Measurements from ENCODE around the gene MAP7D2.
"Not testable (repeated sequence)": the region's sequence is repeated elsewhere in the genome, so short reads cannot be mapped to it uniquely, and the experiment has no call there.

Gene MAP7D2

DNA sequence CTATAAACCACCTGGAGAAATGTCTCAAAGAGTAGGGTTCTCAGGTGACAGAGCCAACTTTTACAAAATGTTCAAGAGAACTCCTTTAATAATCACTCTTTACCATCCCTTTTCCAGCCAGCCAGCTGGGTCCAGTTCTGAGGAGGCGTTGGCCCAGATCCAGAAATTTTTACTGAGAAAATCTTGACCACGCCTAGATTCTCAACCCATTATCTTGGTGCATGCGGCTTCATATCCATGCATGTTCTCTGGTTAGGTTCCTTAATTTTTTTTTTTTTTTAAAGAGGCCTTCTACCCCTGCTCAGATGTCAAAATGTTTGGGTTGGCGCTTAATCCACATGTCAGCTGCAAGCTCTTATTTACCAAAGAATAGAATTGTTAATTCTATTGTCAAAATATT lies 12.0 kb upstream of the MAP7D2 start:
- Histone ChIP-seq H3K9me2 (replicated peaks; ENCODE audit: insufficient read depth, low read length) (no peaks in the 10 kb centered on the region), H3K9ac (ENCODE audit: low read length) (no peak overlapping the region), H3K27ac (ENCODE audit: low read length) (no peak overlapping the region), H3F3A (ENCODE audit: insufficient read depth, low read length) (no peaks in the 10 kb centered on the region), H3K4me3 (ENCODE audit: low read length) (no peak overlapping the region), H2AFZ (ENCODE audit: low read length) (no peak overlapping the region), H3K36me3 (replicated peaks; ENCODE audit: insufficient read depth, low read length) (no peaks in the 10 kb centered on the region), H4K20me1 (ENCODE audit: insufficient read depth, low read length) (no peaks in the 10 kb centered on the region), H3K9me3 (replicated peaks; ENCODE audit: insufficient read depth, low read length) (no peaks in the 10 kb centered on the region), H3K27me3 (replicated peaks; ENCODE audit: insufficient read depth, low read length) (no peaks in the 10 kb centered on the region), H3K79me2 (ENCODE audit: low read length) (peaks cover 12% of the 10 kb centered on the region; the same call in 1 of the 2 replicates), H3K4me2 (ENCODE audit: low read depth, low read length) (no peak overlapping the region), H3K4me1 (ENCODE audit: low read length) (no peaks in the 10 kb centered on the region)
- TF ChIP-seq EZH2 (optimal IDR thresholded peaks at IDR 0.05; ENCODE audit: low read depth, low read length) (no peak), CTCF (IDR thresholded peaks at IDR 0.05; ENCODE audit: low read length) (no peak), EZH2phosphoT487 (IDR thresholded peaks at IDR 0.05; ENCODE audit: low read length) (no peak)
- DNase-seq: no peak

GRCh38 chrX:20127440-20127839 lies 10.7 kb upstream of the MAP7D2 start:
- H3K36me3 ChIP-seq (replicated peaks; ENCODE audit: insufficient read depth, low read length); H3K9ac ChIP-seq (ENCODE audit: low read length): not testable (repeated sequence)

DNA sequence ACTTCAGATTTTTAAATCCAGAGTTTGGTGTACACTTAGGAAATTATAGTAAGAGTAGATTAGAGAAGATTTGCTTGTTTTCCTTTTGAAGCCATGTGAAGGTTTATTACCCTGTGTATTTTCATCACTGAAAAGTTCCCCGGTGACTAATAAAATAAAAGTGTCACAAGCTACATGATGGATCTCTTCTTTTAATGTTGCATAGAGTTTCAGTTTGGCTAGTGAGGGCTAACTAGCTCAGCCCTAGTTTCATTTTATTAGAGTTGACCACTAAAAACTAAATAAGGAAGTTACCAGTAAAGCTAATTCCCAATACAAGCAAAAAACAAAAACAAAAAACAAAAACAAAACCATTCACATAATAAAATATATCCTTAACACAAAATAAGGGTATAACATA lies 10.1 kb upstream of the MAP7D2 start:
- H3K4me1 ChIP-seq (ENCODE audit: low read length); H3K36me3 ChIP-seq (replicated peaks; ENCODE audit: insufficient read depth, low read length); H3K27me3 ChIP-seq (replicated peaks; ENCODE audit: insufficient read depth, low read length); DNase-seq; H3F3A ChIP-seq (ENCODE audit: insufficient read depth, low read length); H3K4me2 ChIP-seq (ENCODE audit: low read depth, low read length); H3K9me3 ChIP-seq (replicated peaks; ENCODE audit: insufficient read depth, low read length); H3K4me3 ChIP-seq (ENCODE audit: low read length); H3K9me2 ChIP-seq (replicated peaks; ENCODE audit: insufficient read depth, low read length); H3K9ac ChIP-seq (ENCODE audit: low read length); H2AFZ ChIP-seq (ENCODE audit: low read length); H3K27ac ChIP-seq (ENCODE audit: low read length); H4K20me1 ChIP-seq (ENCODE audit: insufficient read depth, low read length); H3K79me2 ChIP-seq (ENCODE audit: low read length): not testable (repeated sequence)

More at GRCh38 chrX:20127440-20127839, 10.7 kb upstream of the MAP7D2 start:
- not testable (repeated sequence) for H3K27me3 ChIP-seq (replicated peaks; ENCODE audit: insufficient read depth, low read length); H3K4me1 ChIP-seq (ENCODE audit: low read length); H4K20me1 ChIP-seq (ENCODE audit: insufficient read depth, low read length); H3K4me2 ChIP-seq (ENCODE audit: low read depth, low read length); DNase-seq; H3K9me2 ChIP-seq (replicated peaks; ENCODE audit: insufficient read depth, low read length); H3K9me3 ChIP-seq (replicated peaks; ENCODE audit: insufficient read depth, low read length); H2AFZ ChIP-seq (ENCODE audit: low read length); H3K79me2 ChIP-seq (ENCODE audit: low read length); H3F3A ChIP-seq (ENCODE audit: insufficient read depth, low read length); H3K27ac ChIP-seq (ENCODE audit: low read length); H3K4me3 ChIP-seq (ENCODE audit: low read length)

DNA sequence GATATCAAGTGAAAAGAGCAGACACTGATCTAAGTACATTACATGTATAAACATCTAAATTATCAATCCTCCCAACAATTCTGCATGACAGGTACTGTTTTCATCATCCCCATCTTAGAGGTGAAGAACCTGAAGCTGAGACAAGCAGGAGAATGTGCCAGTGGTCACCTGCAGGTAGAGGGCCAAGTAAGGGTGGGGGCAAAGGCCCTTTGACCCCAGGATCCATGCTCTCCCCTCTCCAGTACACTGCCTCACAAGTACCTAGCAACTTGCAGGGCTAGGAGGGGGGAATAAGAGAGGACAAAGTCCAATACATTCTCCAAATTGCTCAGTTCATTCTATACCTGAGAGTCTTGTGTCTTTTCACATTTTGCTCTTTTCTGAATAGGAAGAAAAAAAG lies 8.3 kb upstream of the MAP7D2 start:
- Histone ChIP-seq H2AFZ (ENCODE audit: low read length) (no peak overlapping the region), H3K27ac (ENCODE audit: low read length) (no peak overlapping the region), H3K4me1 (ENCODE audit: low read length) (no peaks in the 10 kb centered on the region), H3F3A (ENCODE audit: insufficient read depth, low read length) (peaks cover 2% of the 10 kb centered on the region; the same call in 1 of the 2 replicates), H3K9me3 (replicated peaks; ENCODE audit: insufficient read depth, low read length) (no peaks in the 10 kb centered on the region), H4K20me1 (ENCODE audit: insufficient read depth, low read length) (no peaks in the 10 kb centered on the region), H3K36me3 (replicated peaks; ENCODE audit: insufficient read depth, low read length) (no peaks in the 10 kb centered on the region), H3K79me2 (ENCODE audit: low read length) (no peaks in the 10 kb centered on the region), H3K27me3 (replicated peaks; ENCODE audit: insufficient read depth, low read length) (no peaks in the 10 kb centered on the region), H3K9ac (ENCODE audit: low read length) (no peak overlapping the region), H3K4me2 (ENCODE audit: low read depth, low read length) (no peak overlapping the region), H3K9me2 (replicated peaks; ENCODE audit: insufficient read depth, low read length) (no peaks in the 10 kb centered on the region), H3K4me3 (ENCODE audit: low read length) (no peak overlapping the region)
- no peak for TF ChIP-seq CTCF (IDR thresholded peaks at IDR 0.05; ENCODE audit: low read length)
- no peak for TF ChIP-seq EZH2phosphoT487 (IDR thresholded peaks at IDR 0.05; ENCODE audit: low read length)
- TF ChIP-seq EZH2 (optimal IDR thresholded peaks at IDR 0.05; ENCODE audit: low read depth, low read length): no peak
- DNase-seq: no peak

Data from MM.1S (cell line).